Gastroesophageal sphincter (tissue), 4 donors: Measurements from ENCODE around the gene UBE2O. TPM values are rescaled to one million over a fixed set of nuclear protein-coding genes. Genes with fewer than 3 reads are reported as not detected.

Experiments
- ATAC-seq: fragments of 150-250 bp; one replicate; pipeline ENCODE4 v1.9.1; 2016; ENCODE audit warnings: mild to moderate bottlenecking, moderate library complexity
- H3K27ac ChIP-seq, 4 donors: fragments of 200-600 bp; sonication (generic) in 3 of 4; 1 replicate in 3 of 4; 2 replicates in 1 of 4; pipeline ENCODE4 v1.5.1; 2016 to 2019
- H3K27me3 ChIP-seq: fragments of 200-600 bp; sonication (generic); one replicate; pipeline ENCODE4 v1.5.1; 2019
- H3K36me3 ChIP-seq, 2 donors: fragments of 200-600 bp; sonication (generic); one replicate each; pipeline ENCODE4 v1.5.1; 2019; ENCODE audit warnings: control low read depth in 1 of 2
- H3K4me1 ChIP-seq, 3 donors: fragments of 200-600 bp; sonication (generic); 1 replicate in 2 of 3; 2 replicates in 1 of 3; pipeline ENCODE4 v1.5.1; 2016 to 2019; ENCODE audit warnings: control low read depth in 2 of 3
- H3K4me3 ChIP-seq, 2 donors: fragments of 200-600 bp; sonication (generic); one replicate each; pipeline ENCODE4 v1.5.1; 2019; ENCODE audit warnings: mild to moderate bottlenecking in 1 of 2, moderate library complexity in 1 of 2
- H3K9me3 ChIP-seq, 3 donors: fragments of 200-600 bp; sonication (generic); one replicate each; pipeline ENCODE4 v1.5.1; 2017 to 2019; ENCODE audit warnings: control low read depth in 2 of 3
- CTCF ChIP-seq, 4 experiments: fragments of 200-600 bp in 2 of 4; fragments of 450-650 bp in 2 of 4; sonication (generic) in 1 of 4; IDR thresholded peaks; one replicate each; pipeline ENCODE4 v1.5.1; 2017 to 2019; ENCODE audit warnings: antibody characterized with exemption in 4 of 4, mild to moderate bottlenecking in 2 of 4, moderate library complexity in 2 of 4
- EP300 ChIP-seq: sonication (generic); formaldehyde crosslinking; IDR thresholded peaks from one replicate; pipeline ENCODE4 v1.6.1; 2017; ENCODE audit warnings: antibody characterized with exemption, mild to moderate bottlenecking
- POLR2A ChIP-seq, 2 donors: fragments of 450-650 bp; IDR thresholded peaks; one replicate each; pipeline ENCODE4 v1.6.1; 2017; ENCODE audit warnings: antibody characterized with exemption in 2 of 2, mild to moderate bottlenecking in 2 of 2, moderate library complexity in 1 of 2
- POLR2AphosphoS5 ChIP-seq: sonication (generic); formaldehyde crosslinking; IDR thresholded peaks from one replicate; pipeline ENCODE4 v1.6.1; 2017; ENCODE audit warnings: antibody characterized with exemption
- WGBS, 2 donors: methylation state at CpG; one replicate each; pipeline ENCODE4 v1.1.5; 2018; ENCODE audit warnings: low coverage in 1 of 2; 5-methylcytosine and 5-hydroxymethylcytosine counted together
- total RNA-seq, 4 donors: library from RNA; depleted of rRNA; stranded (reverse); fragments of >200 nt; gene quantifications; one replicate each; pipeline ENCODE4 v1.1.0, GENCODE V29; 2016

UBE2O gene
- total RNA-seq, 4 donors from 2014 or later: 13.0 to 19.8 (median 15.2) TPM

DNA sequence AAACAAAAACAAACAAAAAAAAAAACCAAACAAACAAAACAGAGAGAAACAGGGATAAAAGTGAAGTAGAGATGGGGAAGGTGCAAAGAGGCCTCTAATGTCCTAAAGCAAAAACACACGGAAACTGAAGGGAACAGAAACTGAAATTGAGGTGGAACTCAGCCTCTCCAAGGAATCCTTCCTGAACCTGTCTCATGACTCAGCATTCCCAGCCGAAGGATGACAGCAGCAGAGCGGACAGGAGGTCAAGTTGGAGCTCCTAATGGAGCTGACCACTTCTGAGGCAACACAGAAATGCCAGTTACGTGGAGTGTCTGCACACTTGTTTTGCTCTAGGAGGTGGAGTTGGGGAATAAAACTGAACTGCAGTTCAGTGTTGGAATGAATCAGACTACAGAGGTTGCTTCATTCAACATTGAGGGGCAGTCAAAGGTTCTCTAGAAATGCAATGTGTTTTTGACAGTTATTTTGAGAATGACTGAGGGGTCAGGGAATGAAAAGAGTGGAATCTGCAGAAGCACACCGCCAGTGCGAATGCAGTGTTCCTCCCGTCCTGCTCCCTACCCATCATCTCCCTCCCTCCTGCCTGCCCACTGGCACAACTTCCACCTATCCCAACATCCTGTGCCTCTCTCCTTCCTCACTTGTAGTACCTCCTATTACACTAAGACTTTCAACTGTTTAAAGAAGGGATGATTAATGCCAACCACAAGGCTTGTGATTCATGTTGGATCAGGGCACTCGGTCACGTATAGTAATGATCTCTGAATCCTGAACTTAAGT lies 6.3 kb downstream of the UBE2O start:
- peak overlapping the region in 2 of 4 donors; percentile 7 to 20 for H3K27ac ChIP-seq
- 39 to 46% methylated on average over 4 to 9 of the region's 9 CpGs for WGBS, 2 donors

DNA sequence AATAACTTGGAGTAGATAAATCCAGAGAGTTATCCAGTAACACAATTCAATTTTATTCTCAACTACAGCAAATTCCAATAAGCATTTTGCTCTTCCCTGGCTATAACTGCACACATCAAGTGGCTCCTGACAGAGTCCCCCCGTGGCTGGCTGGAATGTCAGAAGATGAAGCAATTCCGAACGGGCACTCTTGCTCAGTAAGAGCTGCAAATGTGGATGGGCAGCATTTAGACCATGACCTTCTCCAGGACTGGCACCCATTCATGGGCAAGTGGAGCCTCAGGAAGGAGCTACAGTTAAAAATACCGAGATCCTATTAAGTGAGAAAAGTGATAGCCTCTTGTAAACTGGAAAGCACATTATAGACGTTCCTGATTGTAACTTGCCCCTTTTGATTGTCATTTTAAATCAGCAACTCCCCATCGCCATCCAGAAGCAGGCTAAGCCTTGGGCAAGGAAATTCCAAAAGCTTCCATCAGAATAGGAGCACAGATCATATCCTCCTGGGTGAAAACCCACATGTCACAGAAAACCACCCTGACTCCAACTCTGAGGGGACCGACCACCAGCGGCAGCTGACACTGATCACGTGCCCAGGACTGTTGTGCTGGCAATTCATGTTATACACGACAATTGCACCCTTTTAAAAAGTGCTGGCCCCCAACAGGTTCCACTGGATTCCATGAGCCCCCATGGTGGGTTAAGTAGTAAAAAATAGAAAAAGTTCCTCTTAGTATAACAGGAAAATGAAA lies 7.1 kb downstream of the UBE2O start:
- ATAC-seq: no peak
- Histone ChIP-seq H3K27ac (peak overlapping the region in 1 of 4 donors; percentile 20), H3K4me3 (no peak overlapping the region), H3K4me1 (peaks cover 0 to 47% (median 6%) of the 10 kb centered on the region in 3 donors), H3K27me3 (no peaks in the 10 kb centered on the region), H3K36me3 (no peaks in the 10 kb centered on the region), H3K9me3 (no peaks in the 10 kb centered on the region)
- TF ChIP-seq EP300 (no peak), POLR2A (IDR thresholded peaks at IDR 0.05) (no peak), POLR2AphosphoS5 (no peak), CTCF (IDR thresholded peaks at IDR 0.05) (no peak)
- WGBS, 2 donors: 73 to 76% methylated on average over 7 of the region's 10 CpGs

More for the DNA sequence above, 6.3 kb downstream of the UBE2O start:
- Histone ChIP-seq H3K4me1 (peaks cover 0 to 54% (median 6%) of the 10 kb centered on the region in 3 donors), H3K27me3 (no peaks in the 10 kb centered on the region), H3K9me3 (no peaks in the 10 kb centered on the region), H3K4me3 (no peak overlapping the region), H3K36me3 (no peaks in the 10 kb centered on the region)
- ATAC-seq: peak; percentile 74
- peak; percentile 67 for TF ChIP-seq POLR2AphosphoS5
- no peak for TF ChIP-seq EP300

DNA sequence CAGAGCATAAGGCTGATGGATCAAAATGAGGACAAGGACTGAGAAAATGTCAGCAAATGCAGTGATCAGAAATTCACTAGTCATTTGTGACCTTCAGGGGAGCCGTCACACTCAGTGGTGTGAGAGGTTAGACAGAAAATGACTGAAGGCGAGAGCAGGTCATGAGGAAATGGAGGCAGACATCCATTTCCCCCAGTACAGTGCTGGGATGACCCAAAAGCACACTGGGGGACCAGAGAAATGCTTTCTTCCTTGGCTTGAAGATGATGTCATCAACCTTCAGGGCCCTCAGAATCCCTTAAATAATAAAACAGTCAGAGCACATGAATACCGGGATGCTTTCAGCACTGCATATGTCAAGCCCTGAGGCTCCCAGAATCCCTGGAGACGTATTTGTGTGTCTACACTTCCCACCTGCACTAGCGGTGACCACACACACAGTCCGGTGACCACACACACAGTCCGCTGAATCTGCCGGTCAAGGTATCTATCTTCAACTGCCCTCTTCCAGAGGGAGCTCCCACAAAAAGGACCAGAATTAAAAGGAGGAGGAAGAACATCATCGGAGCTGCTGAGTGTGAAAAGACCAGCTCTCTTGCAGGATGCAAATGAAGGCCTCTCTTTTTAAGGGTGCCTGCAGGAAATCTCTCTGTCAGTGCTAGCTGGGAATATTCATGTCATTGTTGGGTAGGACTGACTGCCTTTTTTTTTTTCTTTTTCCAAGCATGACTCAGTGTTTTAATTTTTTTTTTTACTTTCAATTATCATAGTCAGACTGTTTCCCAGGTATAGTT lies 8.2 kb downstream of the UBE2O start:
- TF ChIP-seq POLR2AphosphoS5 (no peak), EP300 (no peak), POLR2A (IDR thresholded peaks at IDR 0.05) (no peak), CTCF (IDR thresholded peaks at IDR 0.05) (no peak)
- no peak for ATAC-seq
- Histone ChIP-seq H3K4me1 (peaks cover 0 to 46% (median 6%) of the 10 kb centered on the region in 3 donors), H3K9me3 (no peaks in the 10 kb centered on the region), H3K27me3 (no peaks in the 10 kb centered on the region), H3K36me3 (no peaks in the 10 kb centered on the region), H3K27ac (no peak overlapping the region), H3K4me3 (no peak overlapping the region)
- WGBS, 2 donors: 13 to 81% methylated on average over 1 to 9 of the region's 9 CpGs

DNA sequence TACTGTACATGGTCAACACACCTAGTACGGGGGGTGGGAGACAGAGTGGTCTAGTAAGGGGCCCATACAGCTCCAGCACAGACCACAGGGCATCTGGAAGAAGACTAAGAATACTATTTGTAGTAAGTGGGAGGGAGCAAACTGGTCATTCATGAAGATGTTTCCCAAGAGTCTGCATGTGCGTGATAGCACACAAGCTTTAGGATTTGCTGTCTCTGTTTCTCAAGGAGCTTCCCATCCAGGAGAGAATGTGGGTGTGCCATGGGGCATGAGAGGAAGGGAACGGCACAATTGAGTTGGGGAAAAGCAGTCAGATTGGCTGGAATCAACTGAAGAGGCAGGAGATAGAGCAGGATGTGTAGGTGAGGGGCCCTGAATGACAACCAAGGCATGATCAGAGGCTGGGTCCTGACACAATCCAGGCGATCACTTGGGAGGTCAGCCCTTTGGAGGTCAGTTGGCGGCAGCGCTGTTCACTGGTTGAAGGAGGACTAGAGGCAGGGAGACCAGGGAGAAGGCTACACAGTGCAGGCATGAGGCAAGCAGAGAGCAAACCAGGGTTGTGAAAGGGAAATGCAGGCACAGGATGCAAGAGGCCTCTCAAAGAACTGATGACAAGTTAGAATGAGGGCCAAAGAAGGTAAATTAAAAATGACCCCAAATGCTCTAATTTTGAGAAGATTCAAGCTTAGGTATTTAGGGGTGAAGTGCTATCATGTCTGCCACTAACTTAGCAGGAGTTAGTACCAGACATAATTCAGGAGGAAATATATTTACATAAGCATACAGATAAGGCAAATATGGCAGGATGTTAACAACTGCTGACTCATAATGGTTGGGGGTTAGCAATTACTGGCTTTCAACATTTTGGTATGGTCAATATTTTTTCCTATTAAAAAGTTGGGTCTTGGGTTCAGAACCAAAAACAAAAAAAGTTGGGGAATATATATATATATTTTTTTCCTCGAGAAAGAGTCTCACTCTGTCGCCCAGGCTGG lies 10.3 kb downstream of the UBE2O start:
- Histone ChIP-seq H3K36me3 (no peaks in the 10 kb centered on the region), H3K4me3 (no peak overlapping the region), H3K9me3 (no peaks in the 10 kb centered on the region), H3K4me1 (peaks cover 0 to 32% (median 6%) of the 10 kb centered on the region in 3 donors), H3K27me3 (no peaks in the 10 kb centered on the region), H3K27ac (no peak overlapping the region)
- TF ChIP-seq POLR2AphosphoS5 (no peak), CTCF (IDR thresholded peaks at IDR 0.05) (no peak), EP300 (no peak), POLR2A (IDR thresholded peaks at IDR 0.05) (no peak)
- no peak for ATAC-seq
- 92 to 100% methylated on average over 2 to 8 of the region's 8 CpGs for WGBS, 2 donors
